GM13977 (cell line): ENCODE results near the gene HLTF.

Experiments
- DNase-seq: peaks from one replicate; pipeline ENCODE4 v3.0.0; 2012; ENCODE audit warnings: low spot score
- CTCF ChIP-seq: IDR thresholded peaks from 2 replicates; pipeline ENCODE4 v1.5.1; 2012; ENCODE audit warnings: mild to moderate bottlenecking, control low read depth; ENCODE audit not compliant: insufficient read depth; ENCODE audit errors: extremely low read depth, missing control alignments
- in situ Hi-C: fragments of 300-500 bp; cut with MboI; formaldehyde crosslinking; loops from one replicate; pipeline ENCODE4 v1.12.0; 2022; ENCODE audit warnings: low sequenced_read_pairs, low pct_unique_long_range_greater_than_20kb, mixed read lengths, inconsistent platforms; ENCODE audit not compliant: unreplicated experiment

The HLTF gene

GRCh38 chr3:149122721-149123578, 36.6 kb upstream of the HLTF start:
- TF ChIP-seq CTCF, result no peak
- in situ Hi-C loops, result no loop called here
- no peak for DNase-seq

- peak; percentile 68 for TF ChIP-seq CTCF
- peak; percentile 72 for DNase-seq
- in situ Hi-C loops, result no loop called here
Measured at GRCh38 chr3:149120051-149120972, 34.0 kb upstream of the HLTF start.

GRCh38 chr3:149119466-149119865, 33.1 kb upstream of the HLTF start:
- TF ChIP-seq CTCF, result no peak
- no peak for DNase-seq
- in situ Hi-C loops, result loop anchor here (10.0 kb wide), 1 partner anchor 155 kb away; no protein-coding TSS in a partner anchor

- in situ Hi-C loops, result loop anchor here (10.0 kb wide), 1 partner anchor 156 kb away; no protein-coding TSS in a partner anchor
- no peak for TF ChIP-seq CTCF
- no peak for DNase-seq
Measured at GRCh38 chr3:149118724-149119123, 32.4 kb upstream of the HLTF start.

- in situ Hi-C loops, result loop anchor here (10.0 kb wide), 1 partner anchor 160 kb away; no protein-coding TSS in a partner anchor
- DNase-seq, result no peak
- TF ChIP-seq CTCF, result no peak
Measured at GRCh38 chr3:149115114-149115513, 28.8 kb upstream of the HLTF start.

- DNase-seq, result no peak
- no peak for TF ChIP-seq CTCF
- in situ Hi-C loops, result loop anchor here (10.0 kb wide), 1 partner anchor 160 kb away; no protein-coding TSS in a partner anchor
Measured at GRCh38 chr3:149114458-149114857, 28.1 kb upstream of the HLTF start.
